Measurements from ENCODE around the gene LDHB.

- no peak for TF ChIP-seq CTCF (tag by site-specific recombination; IDR thresholded peaks at IDR 0.05)
- TF ChIP-seq ZBTB8A (tag by site-specific recombination; IDR thresholded peaks at IDR 0.05), result no peak
- no peak for TF ChIP-seq ZBTB44 (tag by site-specific recombination; IDR thresholded peaks at IDR 0.05)
- TF ChIP-seq ZNF560 (tag by site-specific recombination; IDR thresholded peaks at IDR 0.05; ENCODE audit: borderline replicate concordance), result no peak
- no peak for TF ChIP-seq ZSCAN4 (tag by site-specific recombination; IDR thresholded peaks at IDR 0.05)
- no peak for TF ChIP-seq ZNF239 (tag by site-specific recombination; IDR thresholded peaks at IDR 0.05)
- no peak for TF ChIP-seq KLF16 (tag by site-specific recombination; IDR thresholded peaks at IDR 0.05)
Measured at GRCh38 chr12:21617030-21617429, 40.6 kb downstream of the LDHB start.
